NCI-H446 treated with DMSO at 0.1 percent for 48 hours (cell line): Measurements from ENCODE around the gene NR2F6.
"Not testable (repeated sequence)": the region's sequence is repeated elsewhere in the genome, so short reads cannot be mapped to it uniquely, and the experiment has no call there.

ENCODE experiments used
- DNase-seq: peaks from one replicate; lab custom pipeline; 2025; lab: John Stamatoyannopoulos, UW

The NR2F6 gene

GRCh38 chr19:17245535-17245984 lies at the start of gene NR2F6:
NR2F6 (minus strand) TSS chr19:17245919; CDS start chr19:17245220, 699 bp downstream.
- no peak for DNase-seq

DNA sequence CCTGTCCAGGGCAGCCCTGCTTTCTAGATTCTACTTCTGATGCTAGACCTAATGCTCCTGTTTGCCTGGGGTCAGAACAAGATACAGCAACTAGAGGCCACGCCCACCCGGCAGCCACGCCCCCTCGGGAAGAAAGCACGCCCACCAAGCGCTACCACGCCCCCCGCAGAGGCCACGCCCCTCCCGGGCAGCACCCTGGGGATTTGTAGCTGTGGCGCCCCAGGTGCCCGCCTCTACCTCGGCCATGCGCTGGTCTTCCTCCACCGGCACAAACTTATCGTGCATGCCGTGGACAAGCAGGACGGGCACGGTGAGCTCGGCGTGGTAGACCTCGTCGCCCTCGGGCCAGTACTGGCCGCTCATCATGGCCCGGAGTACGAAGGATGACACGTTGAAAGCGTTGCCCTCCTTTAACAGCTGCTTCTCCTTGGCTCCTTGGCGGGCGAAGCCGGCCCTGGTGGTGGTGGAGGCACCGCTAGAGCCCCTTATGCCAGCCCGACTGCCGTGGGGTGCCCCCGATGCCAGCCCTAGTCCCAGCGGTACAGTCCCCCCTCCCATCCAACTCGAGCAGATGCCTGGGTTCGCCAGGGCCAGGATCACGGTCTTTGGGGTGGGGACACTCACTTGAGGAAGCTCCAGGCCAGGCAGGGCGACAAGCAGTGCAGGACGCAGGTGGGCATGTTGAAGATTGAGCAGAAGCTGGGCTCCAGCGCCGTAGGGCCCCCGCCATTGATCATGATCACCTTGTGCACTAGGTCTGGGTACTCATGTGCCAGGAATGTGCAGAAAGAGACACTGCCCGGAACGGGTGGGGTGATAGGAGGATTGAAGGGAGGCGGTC lies 48.6 kb upstream of the NR2F6 start:
- DNase-seq = no peak

DNA sequence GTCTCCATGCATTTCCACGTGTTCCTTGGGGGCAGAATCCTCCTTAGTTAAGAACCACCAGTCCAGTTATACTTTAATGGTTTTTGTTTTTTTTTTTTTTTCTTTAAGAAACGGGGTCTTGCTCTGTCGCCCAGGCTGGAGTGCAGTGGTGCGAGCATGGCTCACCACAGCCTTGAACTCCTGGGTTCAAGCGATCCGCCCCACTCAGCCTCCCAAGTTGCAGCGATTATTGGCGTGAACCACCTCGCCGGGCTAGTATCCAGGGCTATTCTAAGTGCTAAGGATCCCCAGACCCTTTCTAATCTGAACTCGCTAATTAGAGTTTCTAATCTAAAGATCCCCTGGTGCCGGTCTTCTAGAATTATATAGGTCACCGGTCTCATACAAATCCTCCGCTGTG lies 47.9 kb upstream of the NR2F6 start:
- no peak for DNase-seq

GRCh38 chr19:17292301-17293074 lies 46.8 kb upstream of the NR2F6 start:
- no peak for DNase-seq

DNA sequence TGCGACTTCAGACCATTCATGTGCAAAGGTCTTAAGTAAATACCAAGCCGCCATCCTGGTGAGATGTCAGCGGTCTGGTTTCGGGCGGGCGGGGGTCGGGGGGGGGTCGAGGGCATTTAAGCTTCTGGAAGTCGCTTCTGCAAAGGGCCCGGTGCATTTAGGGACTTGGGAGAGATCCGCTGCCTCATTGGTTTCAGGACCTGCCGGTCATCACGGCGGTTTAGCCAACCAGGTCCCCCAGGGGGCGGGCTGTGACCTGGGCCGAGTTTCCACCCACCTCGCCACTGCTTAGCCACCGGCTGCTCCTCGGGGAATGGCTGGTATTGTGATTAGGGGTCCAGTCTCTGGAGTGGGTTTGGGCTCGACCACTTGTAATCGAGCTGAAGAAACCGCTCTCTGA lies 43.8 kb upstream of the NR2F6 start:
- DNase-seq = no peak

DNA sequence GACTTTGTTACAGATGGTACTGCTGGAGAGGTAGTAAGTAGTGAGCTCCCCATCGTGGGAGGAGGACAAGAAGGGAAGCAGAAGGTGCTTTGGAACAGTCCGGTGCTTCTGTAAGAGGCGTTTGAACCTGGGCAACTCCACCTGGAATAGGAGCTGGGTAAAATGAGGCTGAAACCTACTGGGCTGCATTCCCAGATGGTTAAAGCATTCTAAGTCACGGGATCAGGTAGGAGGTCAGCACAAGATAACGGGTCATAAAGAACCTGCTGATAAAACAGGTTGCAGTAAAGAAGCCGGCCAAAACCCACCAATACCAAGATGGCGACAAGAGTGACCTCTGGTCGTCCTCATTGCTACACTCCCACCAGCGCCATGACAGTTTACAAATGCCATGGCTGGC lies 41.0 kb upstream of the NR2F6 start:
- DNase-seq = no peak

DNA sequence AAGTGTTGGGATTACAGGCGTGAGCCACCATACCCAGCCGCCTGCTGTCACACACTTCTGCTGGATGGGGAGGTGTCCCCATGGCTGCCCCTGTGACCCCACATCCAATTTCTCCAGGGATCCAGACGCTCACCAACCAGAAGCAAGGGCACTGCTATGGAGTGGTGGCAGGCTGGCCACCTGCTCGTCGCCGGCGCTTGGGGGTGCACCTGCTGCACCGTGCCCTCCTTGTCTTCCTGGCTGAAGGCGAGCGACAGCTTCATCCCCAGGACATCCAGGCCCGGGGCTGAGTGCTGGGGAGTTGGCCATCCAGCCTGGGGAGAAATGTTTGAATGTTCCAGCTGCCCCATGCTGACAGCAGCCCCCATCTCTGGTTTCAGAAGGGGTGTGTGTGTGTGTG lies 40.5 kb upstream of the NR2F6 start:
- no peak for DNase-seq

GRCh38 chr19:17285415-17286135 lies 39.9 kb upstream of the NR2F6 start:
- DNase-seq = no peak

DNA sequence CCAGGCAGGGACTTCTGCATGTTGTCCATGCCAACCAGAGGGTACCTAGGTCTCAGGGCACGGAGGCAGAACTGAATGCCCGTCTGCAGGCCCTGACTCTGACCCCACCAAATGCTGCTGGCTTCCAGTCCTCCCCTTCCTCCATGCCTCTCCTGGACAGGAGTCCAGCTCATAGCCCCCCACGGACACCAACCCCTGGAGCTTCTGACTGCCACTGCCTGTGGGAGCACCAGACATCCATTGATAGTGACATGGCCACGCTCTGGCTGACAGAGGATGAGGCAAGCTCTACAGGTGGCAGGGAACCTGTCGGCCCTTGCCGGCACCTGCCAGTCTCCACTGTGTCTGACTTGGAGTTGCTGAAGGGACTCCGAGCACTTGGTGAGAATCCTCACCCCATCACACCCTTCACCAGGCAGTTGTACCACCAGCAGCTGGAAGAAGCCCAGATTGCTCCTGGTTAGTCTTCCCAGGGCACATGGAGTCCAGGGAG lies 37.8 kb upstream of the NR2F6 start:
- DNase-seq = no peak

- DNase-seq = peak; percentile 38
Measured at GRCh38 chr19:17282488-17283125, 36.9 kb upstream of the NR2F6 start.

- DNase-seq = no peak
Measured at GRCh38 chr19:17281391-17282304, 35.9 kb upstream of the NR2F6 start, which contains the start of gene ANKLE1. ANKLE1 (plus strand) TSS chr19:17281901; CDS start chr19:17281921, 20 bp downstream.

GRCh38 chr19:17279436-17279835 lies 33.7 kb upstream of the NR2F6 start:
- no peak for DNase-seq

- no peak for DNase-seq
Measured at GRCh38 chr19:17275441-17276175, 29.9 kb upstream of the NR2F6 start.

GRCh38 chr19:17274892-17275291 lies 29.2 kb upstream of the NR2F6 start:
- DNase-seq = not testable (repeated sequence)

- no peak for DNase-seq
Measured at GRCh38 chr19:17268754-17269153, 23.0 kb upstream of the NR2F6 start.

- peak; percentile 99 for DNase-seq
Measured at GRCh38 chr19:17266975-17267788, 21.5 kb upstream of the NR2F6 start, which contains the start of gene BABAM1. BABAM1 (plus strand) TSS chr19:17267443; CDS start chr19:17268807, 1,364 bp downstream.

- DNase-seq = no peak
Measured at GRCh38 chr19:17266589-17266974, 20.9 kb upstream of the NR2F6 start.

GRCh38 chr19:17266026-17266425 lies 20.3 kb upstream of the NR2F6 start:
- no peak for DNase-seq

DNA sequence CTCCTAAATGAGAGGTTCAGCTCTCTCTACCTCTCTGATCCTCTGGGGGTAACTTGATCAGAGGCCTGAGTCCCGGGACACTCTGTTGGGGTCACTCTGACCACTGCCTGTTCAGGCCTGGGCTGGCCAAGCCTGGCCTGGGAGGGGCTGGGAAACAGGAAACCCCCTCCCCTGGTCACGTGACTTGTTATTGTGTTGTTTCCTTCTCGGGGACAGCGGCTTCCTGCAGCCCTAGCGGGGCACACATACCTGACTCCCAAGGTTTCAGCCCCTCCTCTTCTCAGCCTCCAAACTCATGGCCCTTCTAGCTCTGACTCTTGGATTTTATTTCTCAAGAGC lies 18.9 kb upstream of the NR2F6 start, which contains the start of gene USHBP1:
USHBP1 (minus strand) TSS at position 105 of the 339 bp plus-strand sequence. CDS start 446 bp downstream, outside the sequence.
- no peak for DNase-seq
